H1 (cell line): ENCODE measurements around the gene CST4. TPM values are rescaled to one million over a fixed set of nuclear protein-coding genes. Genes with fewer than 3 reads are reported as not detected.

ENCODE experiments used
- CHD7 ChIP-seq: fragments of 300-600 bp; sonication (generic); IDR thresholded peaks from 2 replicates; pipeline ENCODE4 v1.7.1; 2012; ENCODE audit warnings: low read length, moderate library complexity, mild to moderate bottlenecking, inconsistent platforms; ENCODE audit not compliant: insufficient replicate concordance
- CREB1 ChIP-seq: IDR thresholded peaks from 2 replicates; pipeline ENCODE4 v1.6.1; 2012; ENCODE audit warnings: inconsistent platforms
- E2F6 ChIP-seq: IDR thresholded peaks from 2 replicates; pipeline ENCODE4 v1.6.1; 2012; ENCODE audit warnings: inconsistent platforms
- GTF2F1 ChIP-seq: IDR thresholded peaks from 2 replicates; pipeline ENCODE4 v1.6.1; 2012; ENCODE audit warnings: low read depth, low read length, improper control_type of control experiment, borderline replicate concordance
- HDAC2 ChIP-seq, 2 experiments: fragments of 300-600 bp in 1 of 2; sonication (generic) in 1 of 2; IDR thresholded peaks; 2 replicates each; pipeline ENCODE4 v1.6.1; 2011 to 2012; ENCODE audit warnings: low read depth in 2 of 2, low read length in 2 of 2, mild to moderate bottlenecking in 2 of 2, moderate library complexity in 2 of 2, borderline replicate concordance in 1 of 2, inconsistent platforms in 1 of 2
- KDM1A ChIP-seq: fragments of 200-600, 300-600 bp; sonication (generic); IDR thresholded peaks from 2 replicates; pipeline ENCODE4 v1.7.1; 2016; ENCODE audit warnings: mild to moderate bottlenecking, low read length, borderline replicate concordance
- MAFK ChIP-seq: IDR thresholded peaks from 2 replicates; pipeline ENCODE4 v1.6.1; 2012; ENCODE audit warnings: low read depth, mild to moderate bottlenecking, improper control_type of control experiment, low read length
- POLR2A ChIP-seq, 2 experiments: IDR thresholded peaks; 1 replicate in 1 of 2; 2 replicates in 1 of 2; pipeline ENCODE4 v1.6.1; 2011; ENCODE audit warnings: low read depth in 2 of 2, low read length in 2 of 2, mild to moderate bottlenecking in 2 of 2; ENCODE audit errors: control extremely low read depth in 1 of 2
- POLR2AphosphoS5 ChIP-seq: IDR thresholded peaks from 2 replicates; pipeline ENCODE4 v1.6.1; 2011; ENCODE audit warnings: low read depth, low read length
- SP4 ChIP-seq: IDR thresholded peaks from 2 replicates; pipeline ENCODE4 v1.6.1; 2012; ENCODE audit warnings: low read length, inconsistent platforms
- SRF ChIP-seq: IDR thresholded peaks from 2 replicates; pipeline ENCODE4 v1.6.1; 2011; ENCODE audit warnings: mild to moderate bottlenecking, low read depth, low read length, moderate library complexity
- TBP ChIP-seq: IDR thresholded peaks from 2 replicates; pipeline ENCODE4 v1.6.1; 2011; ENCODE audit warnings: low read depth, low read length, improper control_type of control experiment
- TEAD4 ChIP-seq: IDR thresholded peaks from 2 replicates; pipeline ENCODE4 v1.6.1; 2012; ENCODE audit warnings: low read depth, low read length, inconsistent platforms, mixed read lengths
- polyA plus RNA-seq, 7 experiments: library from polyadenylated mRNA; depleted of rRNA in 3 of 7; stranded (reverse) in 5 of 7; unstranded in 2 of 7; fragments of >200 nt in 5 of 7; fragments of 200-250 nt in 2 of 7; gene quantifications; 1 replicate in 5 of 7; 2 replicates in 1 of 7; 4 replicates in 1 of 7; pipeline versions ENCODE4 v1.2.1 to v1.2.3, GENCODE V29; 2011 to 2013; ENCODE audit warnings: missing spikeins in 2 of 7, mixed read lengths in 2 of 7
- total RNA-seq: library from RNA; stranded (reverse); fragmentation: NEBNext Ultra II Directional; extraction: Animal tissue kit (Norgen Biotek cat#: 25700); gene quantifications from 2 replicates; pipeline ENCODE4 v1.2.1, GENCODE V29; 2021

The CST4 gene
- total and polyA plus RNA-seq, 2 of the 8 experiments (the other 6 are each of a cell fraction or from before 2014, with no cell fraction given) = not detected

- no peak for TF ChIP-seq CHD7
- no peak for TF ChIP-seq SP4
- no peak for TF ChIP-seq POLR2A (IDR thresholded peaks at IDR 0.05; ENCODE audit: control extremely low read depth in 1 of 2, low read depth in 2 of 2, low read length in 2 of 2)
- TF ChIP-seq MAFK = no peak
- no peak for TF ChIP-seq GTF2F1
- no peak for TF ChIP-seq TEAD4
- TF ChIP-seq POLR2AphosphoS5 = no peak
- no peak for TF ChIP-seq HDAC2 (IDR thresholded peaks at IDR 0.05; ENCODE audit: borderline replicate concordance in 1 of 2, low read depth in 2 of 2, low read length in 2 of 2)
- TF ChIP-seq CREB1 = no peak
- no peak for TF ChIP-seq KDM1A
- no peak for TF ChIP-seq SRF
- TF ChIP-seq E2F6 = no peak
- no peak for TF ChIP-seq TBP
Observed at GRCh38 chr20:23645575-23645974, 43.3 kb downstream of the CST4 start (continued).
